HG03095 (cell line): ENCODE measurements around the gene SYNJ2BP.

ENCODE experiments used
- ATAC-seq: cut with Tn5 transposase; IDR thresholded peaks from one replicate; pipeline ENCODE4 v1.9.1; 2021; ENCODE audit warnings: moderate library complexity; ENCODE audit not compliant: unreplicated experiment

Gene SYNJ2BP

GRCh38 chr14:70392676-70393075 lies 24.2 kb downstream of the SYNJ2BP start:
- ATAC-seq: no peak

GRCh38 chr14:70391493-70392391 lies 25.1 kb downstream of the SYNJ2BP start:
- ATAC-seq: no peak

- ATAC-seq: no peak
These were observed 34.4 kb downstream of the SYNJ2BP start for GRCh38 chr14:70382536-70382935.

GRCh38 chr14:70380824-70381223 lies 36.1 kb downstream of the SYNJ2BP start:
- no peak for ATAC-seq

- ATAC-seq: no peak
These were observed 38.2 kb downstream of the SYNJ2BP start for GRCh38 chr14:70378696-70379095.
